Measurements from ENCODE around the gene TLN1.

DNA sequence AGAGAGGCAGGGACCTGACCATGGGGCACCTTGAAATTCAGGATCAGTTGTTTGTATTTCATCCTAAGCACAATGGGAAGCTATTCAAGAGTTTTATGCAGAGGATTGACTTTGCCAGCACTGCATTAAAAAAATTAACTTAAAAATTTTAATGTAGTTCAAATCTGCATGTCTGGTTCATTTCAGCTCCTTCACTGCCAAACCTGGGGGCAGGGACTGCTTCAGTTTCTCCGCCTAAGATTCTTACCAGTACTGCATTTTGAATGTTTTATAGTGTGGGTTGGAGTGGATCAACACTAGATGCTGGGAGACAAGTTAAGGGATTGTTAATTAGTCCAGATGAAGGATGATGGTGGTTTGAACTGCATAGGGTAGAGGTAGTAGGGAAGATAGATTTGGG lies 37.8 kb upstream of the TLN1 start:
- TF ChIP-seq GRHL2 (CRISPR knock-in tag; IDR thresholded peaks at IDR 0.05; ENCODE audit: insufficient replicate concordance, severe bottlenecking) (no peak), PREB (CRISPR knock-in tag; IDR thresholded peaks at IDR 0.05; ENCODE audit: borderline replicate concordance) (no peak)
- TF ChIP-seq, protein P1, sequence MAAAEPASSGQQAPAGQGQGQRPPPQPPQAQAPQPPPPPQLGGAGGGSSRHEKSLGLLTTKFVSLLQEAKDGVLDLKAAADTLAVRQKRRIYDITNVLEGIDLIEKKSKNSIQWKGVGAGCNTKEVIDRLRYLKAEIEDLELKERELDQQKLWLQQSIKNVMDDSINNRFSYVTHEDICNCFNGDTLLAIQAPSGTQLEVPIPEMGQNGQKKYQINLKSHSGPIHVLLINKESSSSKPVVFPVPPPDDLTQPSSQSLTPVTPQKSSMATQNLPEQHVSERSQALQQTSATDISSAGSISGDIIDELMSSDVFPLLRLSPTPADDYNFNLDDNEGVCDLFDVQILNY (CRISPR knock-in tag; IDR thresholded peaks at IDR 0.05) = no peak
- TF ChIP-seq, protein P2, sequence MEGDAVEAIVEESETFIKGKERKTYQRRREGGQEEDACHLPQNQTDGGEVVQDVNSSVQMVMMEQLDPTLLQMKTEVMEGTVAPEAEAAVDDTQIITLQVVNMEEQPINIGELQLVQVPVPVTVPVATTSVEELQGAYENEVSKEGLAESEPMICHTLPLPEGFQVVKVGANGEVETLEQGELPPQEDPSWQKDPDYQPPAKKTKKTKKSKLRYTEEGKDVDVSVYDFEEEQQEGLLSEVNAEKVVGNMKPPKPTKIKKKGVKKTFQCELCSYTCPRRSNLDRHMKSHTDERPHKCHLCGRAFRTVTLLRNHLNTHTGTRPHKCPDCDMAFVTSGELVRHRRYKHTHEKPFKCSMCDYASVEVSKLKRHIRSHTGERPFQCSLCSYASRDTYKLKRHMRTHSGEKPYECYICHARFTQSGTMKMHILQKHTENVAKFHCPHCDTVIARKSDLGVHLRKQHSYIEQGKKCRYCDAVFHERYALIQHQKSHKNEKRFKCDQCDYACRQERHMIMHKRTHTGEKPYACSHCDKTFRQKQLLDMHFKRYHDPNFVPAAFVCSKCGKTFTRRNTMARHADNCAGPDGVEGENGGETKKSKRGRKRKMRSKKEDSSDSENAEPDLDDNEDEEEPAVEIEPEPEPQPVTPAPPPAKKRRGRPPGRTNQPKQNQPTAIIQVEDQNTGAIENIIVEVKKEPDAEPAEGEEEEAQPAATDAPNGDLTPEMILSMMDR (IDR thresholded peaks at IDR 0.05) = no peak

Data from WTC11 (cell line).